ENCODE measurements around the gene KDELR1.

- no peak for TF ChIP-seq CTCF (IDR thresholded peaks at IDR 0.05)
- no peak for TF ChIP-seq POLR2A (IDR thresholded peaks at IDR 0.05)
These were observed 33.4 kb upstream of the KDELR1 start for GRCh38 chr19:48424694-48425219.
